Measurements from ENCODE around the gene P2RX1.

Gene P2RX1

GRCh38 chr17:3900646-3901045, 15.6 kb downstream of the P2RX1 start:
- Histone ChIP-seq H3K4me1 (ENCODE audit: control insufficient read depth in 1 of 2, insufficient read depth in 2 of 2, low read length in 2 of 2) (no peaks in the 10 kb centered on the region), H3K4me3 (ENCODE audit: low read depth, low read length) (no peak overlapping the region), H3K14ac (ENCODE audit: low read length) (no peak overlapping the region), H3K4me2 (ENCODE audit: low read length) (no peak overlapping the region), H4K12ac (ENCODE audit: low read depth, low read length) (no peak overlapping the region), H3K18ac (ENCODE audit: low read length) (no peak overlapping the region), H3K36me3 (ENCODE audit: control insufficient read depth in 1 of 2, insufficient read depth in 2 of 2, low read length in 2 of 2) (no peaks in the 10 kb centered on the region), H3K4ac (ENCODE audit: low read depth, low read length) (no peak overlapping the region), H4K91ac (ENCODE audit: low read depth, low read length) (no peak overlapping the region), H2AK5ac (ENCODE audit: low read length) (no peak overlapping the region), H2BK5ac (ENCODE audit: low read depth, low read length, poor library complexity) (no peak overlapping the region), H2BK120ac (ENCODE audit: insufficient read depth, low read length, poor library complexity) (no peak overlapping the region), H3K27me3 (ENCODE audit: insufficient read depth, low read length) (no peaks in the 10 kb centered on the region), H3K79me2 (ENCODE audit: control insufficient read depth, insufficient read depth, low read length, poor library complexity) (no peaks in the 10 kb centered on the region), H2AFZ (ENCODE audit: insufficient read depth, low read length, poor library complexity) (no peak overlapping the region), H2BK12ac (ENCODE audit: low read length) (no peak overlapping the region), H4K8ac (ENCODE audit: low read depth, low read length) (no peak overlapping the region), H3K23ac (ENCODE audit: low read length) (no peak overlapping the region), H3K9me3 (ENCODE audit: insufficient read depth, low read depth, low read length) (no peaks in the 10 kb centered on the region), H3K79me1 (ENCODE audit: low read length) (no peaks in the 10 kb centered on the region), H3K27ac (ENCODE audit: low read depth, low read length) (no peak overlapping the region), H3K9ac (ENCODE audit: low read length) (no peak overlapping the region)
- WGBS (ENCODE audit: extremely low coverage, insufficient coverage, insufficient read length): no CpG with 5 or more reads among the region's 6 CpGs
- no peak for DNase-seq

- H3K14ac ChIP-seq (ENCODE audit: low read length): no peak overlapping the region
- H3K9me3 ChIP-seq (ENCODE audit: insufficient read depth, low read depth, low read length): no peaks in the 10 kb centered on the region
- no peak overlapping the region for H4K12ac ChIP-seq (ENCODE audit: low read depth, low read length)
- no peak overlapping the region for H2BK120ac ChIP-seq (ENCODE audit: insufficient read depth, low read length, poor library complexity)
- H2BK5ac ChIP-seq (ENCODE audit: low read depth, low read length, poor library complexity): no peak overlapping the region
- H3K23ac ChIP-seq (ENCODE audit: low read length): no peak overlapping the region
- H2BK12ac ChIP-seq (ENCODE audit: low read length): no peak overlapping the region
- peaks cover 4 to 7% of the 10 kb centered on the region in 2 experiments for H3K4me1 ChIP-seq (ENCODE audit: control insufficient read depth in 1 of 2, insufficient read depth in 2 of 2, low read length in 2 of 2)
- H3K36me3 ChIP-seq (ENCODE audit: control insufficient read depth in 1 of 2, insufficient read depth in 2 of 2, low read length in 2 of 2): no peaks in the 10 kb centered on the region
- H3K79me1 ChIP-seq (ENCODE audit: low read length): peaks cover 2% of the 10 kb centered on the region
- H4K8ac ChIP-seq (ENCODE audit: low read depth, low read length): no peak overlapping the region
- H3K9ac ChIP-seq (ENCODE audit: low read length): no peak overlapping the region
- no CpG with 5 or more reads among the region's 12 CpGs for WGBS (ENCODE audit: extremely low coverage, insufficient coverage, insufficient read length)
- no peak overlapping the region for H2AK5ac ChIP-seq (ENCODE audit: low read length)
- H3K27ac ChIP-seq (ENCODE audit: low read depth, low read length): no peak overlapping the region
- no peak overlapping the region for H3K4ac ChIP-seq (ENCODE audit: low read depth, low read length)
- H4K91ac ChIP-seq (ENCODE audit: low read depth, low read length): no peak overlapping the region
- no peak overlapping the region for H3K18ac ChIP-seq (ENCODE audit: low read length)
- no peaks in the 10 kb centered on the region for H3K27me3 ChIP-seq (ENCODE audit: insufficient read depth, low read length)
- DNase-seq: no peak
- no peak overlapping the region for H3K4me3 ChIP-seq (ENCODE audit: low read depth, low read length)
- H2AFZ ChIP-seq (ENCODE audit: insufficient read depth, low read length, poor library complexity): no peak overlapping the region
- no peaks in the 10 kb centered on the region for H3K79me2 ChIP-seq (ENCODE audit: control insufficient read depth, insufficient read depth, low read length, poor library complexity)
- H3K4me2 ChIP-seq (ENCODE audit: low read length): no peak overlapping the region
Measured at GRCh38 chr17:3897731-3898130, 18.5 kb downstream of the P2RX1 start.

GRCh38 chr17:3896968-3897235, 19.4 kb downstream of the P2RX1 start:
- H3K4ac ChIP-seq (ENCODE audit: low read depth, low read length): no peak overlapping the region
- H3K27me3 ChIP-seq (ENCODE audit: insufficient read depth, low read length): peaks cover 7% of the 10 kb centered on the region
- no peak overlapping the region for H3K23ac ChIP-seq (ENCODE audit: low read length)
- H2AFZ ChIP-seq (ENCODE audit: insufficient read depth, low read length, poor library complexity): no peak overlapping the region
- H2BK120ac ChIP-seq (ENCODE audit: insufficient read depth, low read length, poor library complexity): no peak overlapping the region
- H3K4me1 ChIP-seq (ENCODE audit: control insufficient read depth in 1 of 2, insufficient read depth in 2 of 2, low read length in 2 of 2): peaks cover 4 to 14% of the 10 kb centered on the region in 2 experiments
- H3K9ac ChIP-seq (ENCODE audit: low read length): no peak overlapping the region
- DNase-seq: no peak
- no peak overlapping the region for H4K12ac ChIP-seq (ENCODE audit: low read depth, low read length)
- H3K79me1 ChIP-seq (ENCODE audit: low read length): peaks cover 2% of the 10 kb centered on the region
- no peak overlapping the region for H3K14ac ChIP-seq (ENCODE audit: low read length)
- H3K4me3 ChIP-seq (ENCODE audit: low read depth, low read length): no peak overlapping the region
- no peaks in the 10 kb centered on the region for H3K9me3 ChIP-seq (ENCODE audit: insufficient read depth, low read depth, low read length)
- no peak overlapping the region for H2BK12ac ChIP-seq (ENCODE audit: low read length)
- no peaks in the 10 kb centered on the region for H3K79me2 ChIP-seq (ENCODE audit: control insufficient read depth, insufficient read depth, low read length, poor library complexity)
- no peak overlapping the region for H3K4me2 ChIP-seq (ENCODE audit: low read length)
- no peak overlapping the region for H4K91ac ChIP-seq (ENCODE audit: low read depth, low read length)
- no peak overlapping the region for H3K18ac ChIP-seq (ENCODE audit: low read length)
- H3K27ac ChIP-seq (ENCODE audit: low read depth, low read length): no peak overlapping the region
- H2BK5ac ChIP-seq (ENCODE audit: low read depth, low read length, poor library complexity): no peak overlapping the region
- no CpG with 5 or more reads among the region's 6 CpGs for WGBS (ENCODE audit: extremely low coverage, insufficient coverage, insufficient read length)
- H2AK5ac ChIP-seq (ENCODE audit: low read length): no peak overlapping the region
- no peaks in the 10 kb centered on the region for H3K36me3 ChIP-seq (ENCODE audit: control insufficient read depth in 1 of 2, insufficient read depth in 2 of 2, low read length in 2 of 2)
- H4K8ac ChIP-seq (ENCODE audit: low read depth, low read length): no peak overlapping the region

GRCh38 chr17:3896108-3896967, 19.9 kb downstream of the P2RX1 start:
- H4K12ac ChIP-seq (ENCODE audit: low read depth, low read length): no peak overlapping the region
- no peaks in the 10 kb centered on the region for H3K36me3 ChIP-seq (ENCODE audit: control insufficient read depth in 1 of 2, insufficient read depth in 2 of 2, low read length in 2 of 2)
- H3K9me3 ChIP-seq (ENCODE audit: insufficient read depth, low read depth, low read length): no peaks in the 10 kb centered on the region
- H2AFZ ChIP-seq (ENCODE audit: insufficient read depth, low read length, poor library complexity): no peak overlapping the region
- DNase-seq: no peak
- H3K4me1 ChIP-seq (ENCODE audit: control insufficient read depth in 1 of 2, insufficient read depth in 2 of 2, low read length in 2 of 2): peaks cover 4 to 14% of the 10 kb centered on the region in 2 experiments
- peaks cover 2% of the 10 kb centered on the region for H3K79me1 ChIP-seq (ENCODE audit: low read length)
- H3K18ac ChIP-seq (ENCODE audit: low read length): no peak overlapping the region
- no peak overlapping the region for H2BK5ac ChIP-seq (ENCODE audit: low read depth, low read length, poor library complexity)
- H3K27ac ChIP-seq (ENCODE audit: low read depth, low read length): no peak overlapping the region
- H4K91ac ChIP-seq (ENCODE audit: low read depth, low read length): no peak overlapping the region
- no peak overlapping the region for H3K4me2 ChIP-seq (ENCODE audit: low read length)
- H2BK120ac ChIP-seq (ENCODE audit: insufficient read depth, low read length, poor library complexity): no peak overlapping the region
- H3K14ac ChIP-seq (ENCODE audit: low read length): no peak overlapping the region
- H3K79me2 ChIP-seq (ENCODE audit: control insufficient read depth, insufficient read depth, low read length, poor library complexity): no peaks in the 10 kb centered on the region
- H4K8ac ChIP-seq (ENCODE audit: low read depth, low read length): no peak overlapping the region
- H3K23ac ChIP-seq (ENCODE audit: low read length): no peak overlapping the region
- no CpG with 5 or more reads among the region's 15 CpGs for WGBS (ENCODE audit: extremely low coverage, insufficient coverage, insufficient read length)
- peaks cover 13% of the 10 kb centered on the region for H3K27me3 ChIP-seq (ENCODE audit: insufficient read depth, low read length)
- no peak overlapping the region for H2AK5ac ChIP-seq (ENCODE audit: low read length)
- no peak overlapping the region for H3K4ac ChIP-seq (ENCODE audit: low read depth, low read length)
- no peak overlapping the region for H3K4me3 ChIP-seq (ENCODE audit: low read depth, low read length)
- H3K9ac ChIP-seq (ENCODE audit: low read length): no peak overlapping the region
- H2BK12ac ChIP-seq (ENCODE audit: low read length): no peak overlapping the region

All from trophoblast cell (in vitro differentiated cells and primary cell).